H1 (cell line): Measurements from ENCODE around the gene KLRB1. TPM values are rescaled to one million over a fixed set of nuclear protein-coding genes. Genes with fewer than 3 reads are reported as not detected.

Experiments used
- CTCF ChIA-PET: fragments of 300-600 bp; sonication (Branson Sonifier 250); formaldehyde crosslinking; loops from one replicate; lab custom pipeline; 2021; ENCODE audit not compliant: partially characterized antibody; lab: Charles Lee
- POLR2A ChIA-PET: fragments of 300-600 bp; sonication (Branson Sonifier 250); formaldehyde crosslinking; loops from one replicate; lab custom pipeline; 2021; ENCODE audit warnings: inconsistent platforms; ENCODE audit not compliant: partially characterized antibody; lab: Charles Lee
- DNase-seq, 2 experiments: peaks; one replicate each; pipeline versions ENCODE4 v3.0.0 to v3.0.0-alpha.2; 2010 to 2022; ENCODE audit warnings: low spot score in 2 of 2, low read depth in 1 of 2, mixed read lengths in 1 of 2
- FAIRE-seq: peaks from 2 replicates; lab custom pipeline; 2011; peaks lifted over from hg19 to GRCh38; lab: Jason Lieb, UNC
- H2AFZ ChIP-seq: 2 replicates; pipeline ENCODE4 v1.8.1; 2012; ENCODE audit warnings: low read length, inconsistent platforms
- H2AK5ac ChIP-seq: 2 replicates; pipeline ENCODE4 v1.6.1; 2013; ENCODE audit warnings: low read depth, low read length
- H2BK120ac ChIP-seq: replicated peaks from 2 replicates; pipeline ENCODE3; 2013; ENCODE audit warnings: low read depth, low read length, inconsistent platforms
- H2BK12ac ChIP-seq: 2 replicates; pipeline ENCODE4 v1.6.1; 2013; ENCODE audit warnings: low read depth, low read length
- H2BK15ac ChIP-seq: 2 replicates; pipeline ENCODE4 v1.6.1; 2013; ENCODE audit warnings: low read length
- H2BK20ac ChIP-seq: 2 replicates; pipeline ENCODE4 v1.6.1; 2013; ENCODE audit warnings: low read length
- H2BK5ac ChIP-seq: 2 replicates; pipeline ENCODE4 v1.6.1; 2013; ENCODE audit warnings: low read depth, low read length
- H3K14ac ChIP-seq: 2 replicates; pipeline ENCODE4 v1.6.1; 2013; ENCODE audit warnings: inconsistent platforms; ENCODE audit not compliant: insufficient read length
- H3K18ac ChIP-seq: 2 replicates; pipeline ENCODE4 v1.6.1; 2013; ENCODE audit warnings: low read length; ENCODE audit errors: extremely low read depth
- H3K23ac ChIP-seq: 2 replicates; pipeline ENCODE4 v1.6.1; 2013; ENCODE audit warnings: inconsistent platforms; ENCODE audit not compliant: insufficient read length
- H3K23me2 ChIP-seq: 2 replicates; pipeline ENCODE4 v1.6.1; 2013; ENCODE audit warnings: low read depth, low read length
- H3K27ac ChIP-seq: 2 replicates; pipeline ENCODE4 v1.6.1; 2011; ENCODE audit warnings: low read depth, low read length, inconsistent platforms
- H3K27me3 ChIP-seq, 4 experiments: replicated peaks in 1 of 4; 1 replicate in 1 of 4; 2 replicates in 3 of 4; pipeline versions ENCODE4 v1.6.1 to v1.8.1; 2011 to 2013; ENCODE audit warnings: low read length in 3 of 4, mild to moderate bottlenecking in 3 of 4, inconsistent platforms in 2 of 4, mixed read lengths in 2 of 4, moderate library complexity in 1 of 4; ENCODE audit not compliant: control insufficient read depth in 3 of 4, insufficient read depth in 3 of 4; ENCODE audit errors: extremely low read depth in 1 of 4
- H3K36me3 ChIP-seq, 4 experiments: 2 replicates each; pipeline versions ENCODE4 v1.6.1 to v1.8.1; 2011 to 2013; ENCODE audit warnings: mild to moderate bottlenecking in 4 of 4, low read length in 3 of 4, moderate library complexity in 2 of 4, control low read depth in 1 of 4, inconsistent platforms in 1 of 4; ENCODE audit not compliant: insufficient read depth in 4 of 4, control insufficient read depth in 2 of 4
- H3K4ac ChIP-seq: replicated peaks from 2 replicates; pipeline ENCODE3; 2013; ENCODE audit warnings: low read length, low read depth, mixed read lengths, inconsistent platforms; ENCODE audit not compliant: insufficient read length
- H3K4me1 ChIP-seq, 4 experiments: replicated peaks in 1 of 4; 1 replicate in 1 of 4; 2 replicates in 3 of 4; pipeline versions ENCODE4 v1.6.1 to v1.8.1; 2011 to 2013; ENCODE audit warnings: low read length in 3 of 4, inconsistent platforms in 2 of 4, mixed read lengths in 1 of 4; ENCODE audit not compliant: insufficient read depth in 4 of 4, control insufficient read depth in 3 of 4
- H3K4me2 ChIP-seq, 2 experiments: 2 replicates each; pipeline versions ENCODE4 v1.6.1 to v1.8.1; 2011 to 2013; ENCODE audit warnings: low read depth in 2 of 2, low read length in 2 of 2, control low read depth in 1 of 2, inconsistent platforms in 1 of 2, mild to moderate bottlenecking in 1 of 2; ENCODE audit not compliant: insufficient read depth in 1 of 2
- H3K4me3 ChIP-seq, 4 experiments: fragments of 200-600, 300-600 bp in 1 of 4; sonication (generic), shearing (Covaris generic), sonication (Bioruptor Twin) in 1 of 4; 2 replicates each; pipeline versions ENCODE4 v1.5.1 to v1.8.1; 2011 to 2016; ENCODE audit warnings: low read length in 4 of 4, low read depth in 3 of 4, control low read depth in 2 of 4, inconsistent platforms in 2 of 4, mild to moderate bottlenecking in 2 of 4, mixed read lengths in 1 of 4, moderate library complexity in 1 of 4; ENCODE audit not compliant: insufficient read depth in 2 of 4; ENCODE audit errors: extremely low read depth in 1 of 4
- H3K56ac ChIP-seq: replicated peaks from 2 replicates; pipeline ENCODE3; 2013; ENCODE audit warnings: low read depth, mild to moderate bottlenecking, mixed read lengths, low read length, inconsistent platforms; ENCODE audit not compliant: insufficient read length
- H3K79me1 ChIP-seq: 2 replicates; pipeline ENCODE4 v1.6.1; 2013; ENCODE audit warnings: low read depth, low read length, control low read depth
- H3K79me2 ChIP-seq, 2 experiments: 2 replicates each; pipeline versions ENCODE4 v1.6.1 to v1.8.1; 2012 to 2013; ENCODE audit warnings: low read length in 2 of 2, mild to moderate bottlenecking in 2 of 2, inconsistent platforms in 1 of 2; ENCODE audit not compliant: insufficient read depth in 2 of 2, control insufficient read depth in 1 of 2
- H3K9ac ChIP-seq, 4 experiments: replicated peaks in 1 of 4; 1 replicate in 1 of 4; 2 replicates in 3 of 4; pipeline versions ENCODE4 v1.6.1 to v1.8.1; 2011 to 2013; ENCODE audit warnings: low read depth in 3 of 4, low read length in 3 of 4, control low read depth in 2 of 4, mild to moderate bottlenecking in 2 of 4, moderate library complexity in 2 of 4, inconsistent platforms in 1 of 4; ENCODE audit errors: extremely low read depth in 1 of 4
- H3K9me3 ChIP-seq, 2 experiments: 2 replicates each; pipeline versions ENCODE4 v1.6.1 to v1.8.1; 2012 to 2013; ENCODE audit warnings: mild to moderate bottlenecking in 2 of 2, moderate library complexity in 2 of 2, control low read depth in 1 of 2, inconsistent platforms in 1 of 2, low read depth in 1 of 2, low read length in 1 of 2, mixed read lengths in 1 of 2; ENCODE audit not compliant: insufficient read depth in 2 of 2
- H4K20me1 ChIP-seq, 2 experiments: replicated peaks in 1 of 2; 2 replicates each; pipeline versions ENCODE3 to v1.8.1; 2011 to 2013; ENCODE audit warnings: inconsistent platforms in 2 of 2, low read length in 2 of 2, mild to moderate bottlenecking in 1 of 2; ENCODE audit not compliant: insufficient read depth in 2 of 2, control insufficient read depth in 1 of 2
- H4K5ac ChIP-seq: 2 replicates; pipeline ENCODE4 v1.6.1; 2013; ENCODE audit warnings: low read length, low read depth, mixed read lengths, inconsistent platforms; ENCODE audit not compliant: insufficient read length
- H4K8ac ChIP-seq: 2 replicates; pipeline ENCODE4 v1.8.0; 2013; ENCODE audit warnings: mild to moderate bottlenecking, moderate library complexity, low read length, inconsistent platforms; ENCODE audit not compliant: insufficient read depth; ENCODE audit errors: extremely low read depth
- H4K91ac ChIP-seq: replicated peaks from 2 replicates; pipeline ENCODE3; 2013; ENCODE audit warnings: low read length, mixed read lengths, inconsistent platforms; ENCODE audit not compliant: insufficient read length
- BCL11A ChIP-seq, 2 experiments: IDR thresholded peaks; one replicate each; pipeline ENCODE4 v1.6.1; 2011; ENCODE audit warnings: low read depth in 2 of 2, low read length in 2 of 2, mild to moderate bottlenecking in 2 of 2
- CTBP2 ChIP-seq: IDR thresholded peaks from 2 replicates; pipeline ENCODE4 v1.7.0; 2011; ENCODE audit warnings: borderline replicate concordance, mild to moderate bottlenecking, moderate library complexity, mixed read lengths, low read length; ENCODE audit not compliant: insufficient read depth, insufficient read length
- WGBS, 2 experiments: shearing (Covaris generic) in 1 of 2; methylation state at CpG; one replicate each; pipeline versions ENCODE4 v1.1.6 to v1.1.7; 2013 to 2015; ENCODE audit warnings: low lambda C conversion rate in 2 of 2, mixed read lengths in 2 of 2, inconsistent platforms in 1 of 2, low coverage in 1 of 2, missing lambda C conversion rate in 1 of 2; ENCODE audit not compliant: insufficient replicate concordance in 2 of 2, insufficient coverage in 1 of 2, insufficient read length in 1 of 2; ENCODE audit errors: extremely low coverage in 1 of 2, missing lambda C conversion rate in 1 of 2; 5-methylcytosine and 5-hydroxymethylcytosine counted together
- polyA plus RNA-seq, 7 experiments: library from polyadenylated mRNA; depleted of rRNA in 3 of 7; stranded (reverse) in 5 of 7; unstranded in 2 of 7; fragments of >200 nt in 5 of 7; fragments of 200-250 nt in 2 of 7; gene quantifications; 1 replicate in 5 of 7; 2 replicates in 1 of 7; 4 replicates in 1 of 7; pipeline versions ENCODE4 v1.2.1 to v1.2.3, GENCODE V29; 2011 to 2013; ENCODE audit warnings: missing spikeins in 2 of 7, mixed read lengths in 2 of 7
- total RNA-seq: library from RNA; stranded (reverse); fragmentation: NEBNext Ultra II Directional; extraction: Animal tissue kit (Norgen Biotek cat#: 25700); gene quantifications from 2 replicates; pipeline ENCODE4 v1.2.1, GENCODE V29; 2021

KLRB1 gene
- total and polyA plus RNA-seq, 2 of the 8 experiments (the other 6 are each of a cell fraction or from before 2014, with no cell fraction given) = not detected

DNA sequence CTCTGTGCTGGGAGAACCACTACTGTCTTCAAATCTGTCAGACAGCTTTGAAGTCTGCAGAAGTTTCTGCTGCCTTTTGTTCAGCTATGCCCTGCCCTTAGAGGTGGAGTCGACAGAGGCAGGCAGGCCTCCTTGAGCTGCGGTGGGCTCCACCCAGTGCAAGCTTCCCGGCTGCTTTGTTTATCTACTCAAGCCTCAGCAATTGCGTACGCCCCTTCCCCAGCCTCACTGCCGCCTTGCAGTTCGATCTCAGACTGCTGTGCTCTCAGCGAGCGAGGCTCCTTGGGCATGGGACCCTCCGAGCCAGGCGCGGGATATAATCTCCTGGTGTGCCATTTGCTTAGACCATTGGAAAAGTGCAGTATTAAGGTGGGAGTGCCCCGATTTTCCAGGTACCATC lies 25.1 kb upstream of the KLRB1 start:
- H3K4me2 ChIP-seq = no peak overlapping the region
- H3K36me3 ChIP-seq = peaks cover 0 to 9% (median 3%) of the 10 kb centered on the region in 4 experiments; a peak in 2 of 8 replicates
- H3K14ac ChIP-seq = no peak overlapping the region
- H2BK15ac ChIP-seq = no peak overlapping the region
- no peaks in the 10 kb centered on the region for H3K27me3 ChIP-seq
- ChIA-PET CTCF (interaction anchor here (0.6 to 7.7 kb wide), 8 partner anchors 9 to 623 kb away, joined by 3 to 62 read pairs (median 3); no protein-coding TSS in a partner anchor), POLR2A (no interaction called here)
- H4K5ac ChIP-seq = no peak overlapping the region
- no peak overlapping the region for H3K4ac ChIP-seq
- no peak overlapping the region for H2BK120ac ChIP-seq
- no peak overlapping the region for H4K8ac ChIP-seq
- H3K9me3 ChIP-seq = peaks cover 22% of the 10 kb centered on the region in 2 experiments
- H2AFZ ChIP-seq = no peak overlapping the region
- H2AK5ac ChIP-seq = no peak overlapping the region
- no peaks in the 10 kb centered on the region; the same call in 1 of the 2 replicates for H3K23me2 ChIP-seq
- no peak overlapping the region for H4K91ac ChIP-seq
- no peak overlapping the region for H3K56ac ChIP-seq
- no peaks in the 10 kb centered on the region for H4K20me1 ChIP-seq
- H3K79me2 ChIP-seq = no peaks in the 10 kb centered on the region
- no peak overlapping the region for H2BK12ac ChIP-seq
- no peak overlapping the region for H3K23ac ChIP-seq
- no peak overlapping the region for H2BK20ac ChIP-seq
- DNase-seq (no peak), FAIRE-seq (no peak)
- H3K79me1 ChIP-seq = no peaks in the 10 kb centered on the region
- no peak overlapping the region for H3K4me3 ChIP-seq
- 93% methylated on average over 13 of the region's 13 CpGs; no CpG with 5 or more reads in 1 of the 2 experiments for WGBS, 2 experiments
- H3K9ac ChIP-seq = no peak overlapping the region
- H3K4me1 ChIP-seq = no peaks in the 10 kb centered on the region
- no peak overlapping the region for H3K27ac ChIP-seq
- no peak overlapping the region for H3K18ac ChIP-seq
- no peak for TF ChIP-seq CTBP2
- no peak for TF ChIP-seq BCL11A (IDR thresholded peaks at IDR 0.05; ENCODE audit: low read depth in 2 of 2, low read length in 2 of 2)
- H2BK5ac ChIP-seq = no peak overlapping the region
